SU-DHL-6 (cell line): ENCODE results near the gene METTL24.
"Not testable (repeated sequence)": the region's sequence is repeated elsewhere in the genome, so short reads cannot be mapped to it uniquely, and the experiment has no call there.

Experiments used
- H2AFZ ChIP-seq: fragments of 200-600 bp; sonication (generic); 2 replicates; pipeline ENCODE4 v1.6.1; 2014; ENCODE audit warnings: low read depth, mild to moderate bottlenecking, moderate library complexity, mixed read lengths, antibody characterized with exemption, low read length; ENCODE audit not compliant: severe bottlenecking
- H3F3A ChIP-seq: fragments of 200-600 bp; shearing (Covaris generic); 2 replicates; pipeline ENCODE4 v1.6.0; 2016; ENCODE audit warnings: antibody characterized with exemption, mild to moderate bottlenecking; ENCODE audit not compliant: insufficient read depth
- H3K27ac ChIP-seq: fragments of 200-600 bp; sonication (generic); 2 replicates; pipeline ENCODE4 v1.5.1; 2016; ENCODE audit warnings: low read depth, mild to moderate bottlenecking, low read length, moderate library complexity, mixed read lengths
- H3K27me3 ChIP-seq: fragments of 200-600 bp; sonication (generic), shearing (Covaris generic); 2 replicates; pipeline ENCODE4 v1.6.0; 2014; ENCODE audit warnings: mild to moderate bottlenecking, low read length
- H3K36me3 ChIP-seq: fragments of 200-600 bp; sonication (generic); 2 replicates; pipeline ENCODE4 v1.6.1; 2014; ENCODE audit warnings: mild to moderate bottlenecking, low read length, mixed read lengths
- H3K4me2 ChIP-seq: fragments of 300-600, 200-600 bp; shearing (Covaris generic), sonication (generic); 2 replicates; pipeline ENCODE4 v1.6.0; 2014; ENCODE audit warnings: low read length, low read depth, mild to moderate bottlenecking; ENCODE audit not compliant: poor library complexity, severe bottlenecking
- H3K4me3 ChIP-seq: fragments of 200-600 bp; sonication (generic); 2 replicates; pipeline ENCODE4 v1.5.1; 2014; ENCODE audit warnings: antibody characterized with exemption, low read length, mild to moderate bottlenecking, mixed read lengths; ENCODE audit not compliant: insufficient read depth, poor library complexity, severe bottlenecking
- H3K79me2 ChIP-seq: fragments of 200-600 bp; sonication (generic); 2 replicates; pipeline ENCODE4 v1.6.1; 2014; ENCODE audit warnings: mild to moderate bottlenecking, low read length, moderate library complexity; ENCODE audit not compliant: insufficient read depth
- H3K9ac ChIP-seq: fragments of 200-600 bp; sonication (generic); 2 replicates; pipeline ENCODE4 v1.7.0; 2014; ENCODE audit warnings: mild to moderate bottlenecking, low read length
- H3K9me2 ChIP-seq: fragments of 200-600 bp; sonication (generic); replicated peaks from 2 replicates; pipeline ENCODE4 v1.6.1; 2014; ENCODE audit warnings: low read length; ENCODE audit not compliant: insufficient read depth
- H3K9me3 ChIP-seq: fragments of 200-600 bp; sonication (generic); 2 replicates; pipeline ENCODE4 v1.6.1; 2014; ENCODE audit warnings: low read length, mixed read lengths; ENCODE audit not compliant: insufficient read depth
- H4K20me1 ChIP-seq: fragments of 200-600 bp; sonication (generic); 2 replicates; pipeline ENCODE4 v1.6.1; 2014; ENCODE audit warnings: low read depth, mild to moderate bottlenecking, antibody characterized with exemption, low read length, moderate library complexity, mixed read lengths
- CTCF ChIP-seq: fragments of 200-600 bp; sonication (generic); IDR thresholded peaks from one replicate; pipeline ENCODE4 v1.5.1; 2017; ENCODE audit warnings: antibody characterized with exemption, mild to moderate bottlenecking, low read length, moderate library complexity; ENCODE audit not compliant: insufficient read depth, poor library complexity, severe bottlenecking
- EZH2phosphoT487 ChIP-seq: fragments of 200-600 bp; sonication (generic), shearing (Covaris generic); conservative IDR thresholded peaks from 2 replicates; pipeline ENCODE4 v1.6.1; 2018; ENCODE audit warnings: mild to moderate bottlenecking, antibody characterized with exemption, low read length, moderate library complexity, mixed read lengths

The METTL24 gene

GRCh38 chr6:110277100-110277665 lies 81.0 kb downstream of the METTL24 start:
- H3K79me2 ChIP-seq: no peaks in the 10 kb centered on the region
- no peaks in the 10 kb centered on the region for H3F3A ChIP-seq
- H3K27ac ChIP-seq: no peak overlapping the region
- no peaks in the 10 kb centered on the region for H4K20me1 ChIP-seq
- no peak overlapping the region for H3K4me3 ChIP-seq
- TF ChIP-seq CTCF (no peak), EZH2phosphoT487 (no peak)
- no peak overlapping the region for H3K9ac ChIP-seq
- H2AFZ ChIP-seq: no peak overlapping the region
- no peak overlapping the region for H3K4me2 ChIP-seq
- H3K9me3 ChIP-seq: no peaks in the 10 kb centered on the region
- H3K27me3 ChIP-seq: no peaks in the 10 kb centered on the region
- no peaks in the 10 kb centered on the region for H3K36me3 ChIP-seq
- no peaks in the 10 kb centered on the region for H3K9me2 ChIP-seq

GRCh38 chr6:110272781-110273180 lies 85.4 kb downstream of the METTL24 start:
- not testable (repeated sequence) for H3K9me3 ChIP-seq, H3K4me2 ChIP-seq, H3K27me3 ChIP-seq, H3K9ac ChIP-seq, H3K4me3 ChIP-seq, H3K27ac ChIP-seq, H3K79me2 ChIP-seq, H3K9me2 ChIP-seq, H2AFZ ChIP-seq, H3F3A ChIP-seq, H4K20me1 ChIP-seq, H3K36me3 ChIP-seq

DNA sequence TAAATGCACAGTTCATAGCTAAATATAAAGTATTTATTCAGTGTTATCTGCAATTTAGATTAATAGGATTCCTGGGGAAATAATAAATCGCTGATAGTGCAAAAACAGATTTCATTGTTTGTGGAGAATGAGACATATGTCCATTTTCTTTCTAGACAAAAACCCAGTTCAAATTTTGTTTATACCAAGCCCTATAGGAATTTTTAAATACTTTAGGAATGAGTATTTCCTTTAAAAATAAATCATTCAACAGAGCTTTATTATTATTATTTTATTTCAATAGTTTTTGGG lies 86.5 kb downstream of the METTL24 start:
- Histone ChIP-seq H3K9me3 (no peaks in the 10 kb centered on the region), H3K27ac (no peak overlapping the region), H3K4me2 (no peak overlapping the region), H2AFZ (no peak overlapping the region), H3K79me2 (no peaks in the 10 kb centered on the region), H3F3A (no peaks in the 10 kb centered on the region), H3K9me2 (no peaks in the 10 kb centered on the region), H3K36me3 (no peaks in the 10 kb centered on the region), H3K9ac (no peak overlapping the region), H3K4me3 (no peak overlapping the region), H3K27me3 (no peaks in the 10 kb centered on the region), H4K20me1 (no peaks in the 10 kb centered on the region)
- TF ChIP-seq CTCF (no peak), EZH2phosphoT487 (no peak)

GRCh38 chr6:110270165-110270564 lies 88.0 kb downstream of the METTL24 start:
- no peaks in the 10 kb centered on the region for H3F3A ChIP-seq
- no peak overlapping the region for H3K4me2 ChIP-seq
- H3K9ac ChIP-seq: no peak overlapping the region
- H3K27ac ChIP-seq: no peak overlapping the region
- H3K27me3 ChIP-seq: no peaks in the 10 kb centered on the region
- H3K4me3 ChIP-seq: no peak overlapping the region
- no peaks in the 10 kb centered on the region for H3K36me3 ChIP-seq
- TF ChIP-seq CTCF (no peak), EZH2phosphoT487 (no peak)
- no peaks in the 10 kb centered on the region for H3K9me3 ChIP-seq
- no peaks in the 10 kb centered on the region for H3K9me2 ChIP-seq
- no peaks in the 10 kb centered on the region for H4K20me1 ChIP-seq
- H2AFZ ChIP-seq: no peak overlapping the region
- H3K79me2 ChIP-seq: no peaks in the 10 kb centered on the region
